ENCODE data around the gene PRKCB.

DNA sequence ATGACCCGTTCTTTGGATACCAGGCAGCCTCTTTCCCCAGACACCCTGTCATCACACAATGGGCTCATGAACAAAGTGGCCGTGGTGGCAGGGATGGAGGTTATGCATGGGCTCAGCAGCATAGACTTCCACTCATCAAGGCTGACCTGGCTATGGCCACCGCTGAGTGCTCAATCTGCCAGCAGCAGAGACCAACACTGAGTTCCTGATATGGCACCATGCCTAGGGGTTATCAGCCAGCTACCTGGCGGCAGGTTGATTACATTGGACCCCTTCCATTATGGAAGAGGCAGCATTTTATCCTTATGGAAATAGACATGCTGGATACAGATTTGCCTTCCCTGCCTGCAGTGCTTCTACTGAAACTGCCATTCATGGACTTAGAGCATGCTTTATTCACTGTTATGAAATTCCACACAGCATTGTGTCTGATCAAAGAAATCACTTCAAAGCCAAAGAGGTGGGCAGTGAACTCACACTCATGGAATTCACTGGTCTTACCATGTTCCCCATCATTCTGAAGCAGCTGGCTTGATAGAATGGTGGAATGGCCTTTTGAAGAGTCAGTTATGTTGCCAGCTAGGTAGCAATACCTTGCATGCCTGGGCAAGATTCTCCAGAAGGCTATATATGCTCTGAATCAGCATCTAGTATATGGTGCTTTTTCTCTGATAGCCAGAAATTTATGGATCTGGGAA lies 160.6 kb downstream of the PRKCB start:
- no peak for TF ChIP-seq TAF1 (IDR thresholded peaks at IDR 0.05; ENCODE audit: borderline replicate concordance, insufficient read depth, low read length)
- no peak for TF ChIP-seq POLR2AphosphoS5 (IDR thresholded peaks at IDR 0.05; ENCODE audit: low read depth, low read length)
- TF ChIP-seq FOXP2 (optimal IDR thresholded peaks at IDR 0.05; ENCODE audit: borderline replicate concordance, extremely low read depth, extremely low read length, insufficient read depth) = no peak
- TF ChIP-seq, protein P1, sequence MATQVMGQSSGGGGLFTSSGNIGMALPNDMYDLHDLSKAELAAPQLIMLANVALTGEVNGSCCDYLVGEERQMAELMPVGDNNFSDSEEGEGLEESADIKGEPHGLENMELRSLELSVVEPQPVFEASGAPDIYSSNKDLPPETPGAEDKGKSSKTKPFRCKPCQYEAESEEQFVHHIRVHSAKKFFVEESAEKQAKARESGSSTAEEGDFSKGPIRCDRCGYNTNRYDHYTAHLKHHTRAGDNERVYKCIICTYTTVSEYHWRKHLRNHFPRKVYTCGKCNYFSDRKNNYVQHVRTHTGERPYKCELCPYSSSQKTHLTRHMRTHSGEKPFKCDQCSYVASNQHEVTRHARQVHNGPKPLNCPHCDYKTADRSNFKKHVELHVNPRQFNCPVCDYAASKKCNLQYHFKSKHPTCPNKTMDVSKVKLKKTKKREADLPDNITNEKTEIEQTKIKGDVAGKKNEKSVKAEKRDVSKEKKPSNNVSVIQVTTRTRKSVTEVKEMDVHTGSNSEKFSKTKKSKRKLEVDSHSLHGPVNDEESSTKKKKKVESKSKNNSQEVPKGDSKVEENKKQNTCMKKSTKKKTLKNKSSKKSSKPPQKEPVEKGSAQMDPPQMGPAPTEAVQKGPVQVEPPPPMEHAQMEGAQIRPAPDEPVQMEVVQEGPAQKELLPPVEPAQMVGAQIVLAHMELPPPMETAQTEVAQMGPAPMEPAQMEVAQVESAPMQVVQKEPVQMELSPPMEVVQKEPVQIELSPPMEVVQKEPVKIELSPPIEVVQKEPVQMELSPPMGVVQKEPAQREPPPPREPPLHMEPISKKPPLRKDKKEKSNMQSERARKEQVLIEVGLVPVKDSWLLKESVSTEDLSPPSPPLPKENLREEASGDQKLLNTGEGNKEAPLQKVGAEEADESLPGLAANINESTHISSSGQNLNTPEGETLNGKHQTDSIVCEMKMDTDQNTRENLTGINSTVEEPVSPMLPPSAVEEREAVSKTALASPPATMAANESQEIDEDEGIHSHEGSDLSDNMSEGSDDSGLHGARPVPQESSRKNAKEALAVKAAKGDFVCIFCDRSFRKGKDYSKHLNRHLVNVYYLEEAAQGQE (IDR thresholded peaks at IDR 0.05; ENCODE audit: insufficient read depth in 1 of 2, low read depth in 2 of 2, low read length in 2 of 2) = no peak

Measured in PFSK-1 (cell line).